GM12872 (cell line): ENCODE results near the gene ZNF467.

Source experiments
- CTCF ChIP-seq: IDR thresholded peaks from 3 replicates; pipeline ENCODE4 v1.5.1; 2011; ENCODE audit warnings: low read depth, mild to moderate bottlenecking, low read length, moderate library complexity; ENCODE audit not compliant: insufficient read depth

Gene ZNF467

GRCh38 chr7:149784251-149784608 is 10.8 kb upstream of the ZNF467 start:
- no peak for TF ChIP-seq CTCF

- TF ChIP-seq CTCF: no peak
These were observed 10.2 kb upstream of the ZNF467 start for GRCh38 chr7:149783386-149784250.

GRCh38 chr7:149782682-149783345 is 9.4 kb upstream of the ZNF467 start:
- no peak for TF ChIP-seq CTCF

- no peak for TF ChIP-seq CTCF
These were observed 8.5 kb upstream of the ZNF467 start for GRCh38 chr7:149781921-149782320.

- TF ChIP-seq CTCF: no peak
These were observed 7.4 kb upstream of the ZNF467 start for GRCh38 chr7:149780636-149781419.

GRCh38 chr7:149780056-149780455 is 6.7 kb upstream of the ZNF467 start:
- TF ChIP-seq CTCF: no peak

- TF ChIP-seq CTCF: no peak
These were observed 6.1 kb upstream of the ZNF467 start for GRCh38 chr7:149779502-149779805.
